ENCODE results near the gene DHRSX. TPM values are rescaled to one million over a fixed set of nuclear protein-coding genes. Genes with fewer than 3 reads are reported as not detected.

DHRSX gene
- total and polyA plus RNA-seq, 9 of the 15 experiments (the other 6 are each of a cell fraction or from before 2014, with no cell fraction given) = 0.59 to 11.0 (median 6.2) TPM

DNA sequence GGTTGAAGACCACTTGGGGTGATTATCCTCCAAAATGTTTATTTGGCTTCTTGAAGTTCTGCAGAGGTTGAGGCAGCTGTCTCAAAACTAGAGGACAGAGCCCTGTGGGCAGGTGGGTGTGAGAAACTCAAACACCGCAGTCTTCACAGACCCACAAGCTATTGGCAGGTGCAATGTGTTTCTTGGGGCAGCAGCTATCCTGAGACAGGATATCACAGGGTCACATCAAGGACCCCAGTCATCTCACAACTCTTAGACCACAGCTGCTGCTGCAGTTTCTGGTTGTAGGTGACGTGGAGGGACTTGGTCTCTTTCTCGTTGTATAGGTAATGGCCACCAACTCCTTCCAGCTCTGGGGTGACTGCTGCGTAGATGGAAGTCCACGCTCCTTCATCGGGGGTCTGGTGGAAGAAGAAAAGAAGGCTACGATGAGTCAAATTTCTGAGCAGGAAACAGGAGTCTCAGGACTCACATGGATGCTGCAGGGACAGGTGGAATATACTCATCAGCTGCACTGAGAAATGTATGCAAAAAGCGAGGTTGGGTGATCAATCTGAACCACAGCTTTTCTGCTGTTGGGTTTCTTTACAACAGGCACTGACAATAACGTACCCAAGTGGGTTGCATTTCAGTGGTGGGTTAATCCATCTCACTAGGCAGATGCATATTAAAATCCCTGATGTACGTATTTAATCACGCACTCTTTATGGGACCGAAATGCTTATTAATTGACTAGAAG lies 279.8 kb downstream of the DHRSX start:
- H4K20me1 ChIP-seq (replicated peaks; ENCODE audit: control insufficient read depth, insufficient read depth, low read length) = no peaks in the 10 kb centered on the region
- no peak overlapping the region for H3K27ac ChIP-seq (ENCODE audit: extremely low read depth, low read depth, low read length)
- no peak overlapping the region for H3K9ac ChIP-seq (ENCODE audit: insufficient read depth in 1 of 2, low read depth in 2 of 2, low read length in 2 of 2)
- intact Hi-C loops (cut with micrococcal nuclease) = no loop called here
- no peaks in the 10 kb centered on the region for H3K9me1 ChIP-seq (ENCODE audit: control insufficient read depth, insufficient read depth, low read length)
- 29% methylated on average over 8 of the region's 12 CpGs for WGBS (ENCODE audit: insufficient coverage, low coverage, missing lambda C conversion rate)
- H3K4me2 ChIP-seq (ENCODE audit: insufficient read depth, low read length) = no peak overlapping the region
- H2AFZ ChIP-seq (ENCODE audit: low read depth, low read length) = no peak overlapping the region
- DNase-seq (ENCODE audit: extremely low read depth in 1 of 4, low spot score in 3 of 4) (no peak), FAIRE-seq (no peak), ATAC-seq (no peak)
- no peak overlapping the region for H3K4me3 ChIP-seq
- in situ Hi-C loops (cut with MboI) = no loop called here
- H3K27me3 ChIP-seq (ENCODE audit: control insufficient read depth in 2 of 2, insufficient read depth in 2 of 2, low read length in 2 of 2) = no peaks in the 10 kb centered on the region
- no peak for TF ChIP-seq SMAD2 (IDR thresholded peaks at IDR 0.05; ENCODE audit: low read depth, low read length)
- TF ChIP-seq KLF16 (IDR thresholded peaks at IDR 0.05) = no peak
- no peak for TF ChIP-seq MYNN (IDR thresholded peaks at IDR 0.05)
- TF ChIP-seq MYNN (CRISPR knock-in tag; IDR thresholded peaks at IDR 0.05) = no peak
- TF ChIP-seq, protein P1, sequence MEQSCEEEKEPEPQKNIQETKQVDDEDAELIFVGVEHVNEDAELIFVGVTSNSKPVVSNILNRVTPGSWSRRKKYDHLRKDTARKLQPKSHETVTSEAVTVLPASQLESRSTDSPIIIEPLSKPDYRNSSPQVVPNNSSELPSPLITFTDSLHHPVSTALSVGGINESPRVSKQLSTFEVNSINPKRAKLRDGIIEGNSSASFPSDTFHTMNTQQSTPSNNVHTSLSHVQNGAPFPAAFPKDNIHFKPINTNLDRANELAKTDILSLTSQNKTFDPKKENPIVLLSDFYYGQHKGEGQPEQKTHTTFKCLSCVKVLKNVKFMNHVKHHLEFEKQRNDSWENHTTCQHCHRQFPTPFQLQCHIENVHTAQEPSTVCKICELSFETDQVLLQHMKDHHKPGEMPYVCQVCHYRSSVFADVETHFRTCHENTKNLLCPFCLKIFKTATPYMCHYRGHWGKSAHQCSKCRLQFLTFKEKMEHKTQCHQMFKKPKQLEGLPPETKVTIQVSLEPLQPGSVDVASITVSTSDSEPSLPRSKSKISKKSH (CRISPR knock-in tag; IDR thresholded peaks at IDR 0.05) = no peak
- TF ChIP-seq RFX5 (IDR thresholded peaks at IDR 0.05; ENCODE audit: low read depth, low read length) = no peak
- CTCF ChIA-PET (ENCODE audit: low intra/inter-chr PET ratio) = no interaction called here
- no TSS peak for BruUV-seq (replicated peaks)
- H3K4me1 ChIP-seq (replicated peaks in 1 of 2; ENCODE audit: control insufficient read depth in 2 of 2, insufficient read depth in 2 of 2, low read length in 2 of 2) = no peaks in the 10 kb centered on the region
- no peaks in the 10 kb centered on the region for H3K36me3 ChIP-seq (ENCODE audit: control insufficient read depth, insufficient read depth, low read length)
- H3K79me2 ChIP-seq (ENCODE audit: control insufficient read depth, insufficient read depth, low read length) = no peaks in the 10 kb centered on the region
- H3K9me3 ChIP-seq (replicated peaks; ENCODE audit: control insufficient read depth, insufficient read depth, low read depth, low read length) = peaks cover 8% of the 10 kb centered on the region
- POLR2A ChIA-PET = no interaction called here
